Measurements from ENCODE around the gene RAD18.

Gene RAD18

DNA sequence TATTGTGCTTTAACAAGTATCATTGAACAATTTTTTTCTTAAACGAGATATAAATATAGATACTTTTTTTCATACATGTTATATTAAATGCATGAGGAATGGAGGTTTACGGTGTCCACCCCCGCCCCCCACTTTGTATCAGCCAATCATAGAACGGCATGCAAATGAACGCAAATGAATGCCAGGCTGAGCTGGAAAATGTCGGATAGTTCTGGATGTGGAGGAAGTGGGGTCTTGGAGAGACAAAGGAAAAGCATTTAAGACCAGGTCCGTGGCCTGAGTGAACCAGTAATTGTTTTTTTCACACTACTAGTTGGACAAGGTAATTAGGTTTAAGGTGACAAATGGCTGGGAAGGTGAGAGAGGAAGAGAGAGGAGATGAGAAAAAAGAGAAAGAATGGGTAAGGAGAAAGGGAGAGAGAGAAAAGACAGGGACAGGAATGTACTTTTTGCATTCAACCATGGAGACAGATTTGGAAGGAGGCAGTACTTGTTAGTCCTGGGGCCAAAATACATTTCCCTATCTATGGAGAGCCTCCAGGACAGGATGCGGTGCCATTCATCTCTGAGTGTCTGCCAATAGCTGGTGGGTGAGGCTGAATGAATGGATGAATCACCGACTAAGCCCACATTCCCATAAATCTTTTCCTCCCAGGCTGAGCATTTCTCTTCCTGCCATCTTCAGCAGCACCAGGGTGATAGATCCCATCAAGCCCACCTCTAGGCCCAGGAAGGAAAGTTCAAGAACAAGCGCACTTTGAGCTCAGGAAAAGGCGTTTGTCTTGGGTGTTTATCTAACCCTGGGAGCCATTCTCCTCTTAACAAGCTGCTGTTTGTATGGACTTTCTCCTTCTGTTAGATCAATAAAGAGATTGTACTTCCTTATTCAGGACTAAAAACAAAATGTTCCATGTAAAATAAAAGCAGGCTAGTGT lies 1.4 kb upstream of the RAD18 start:
- DNase-seq, result no peak

DNA sequence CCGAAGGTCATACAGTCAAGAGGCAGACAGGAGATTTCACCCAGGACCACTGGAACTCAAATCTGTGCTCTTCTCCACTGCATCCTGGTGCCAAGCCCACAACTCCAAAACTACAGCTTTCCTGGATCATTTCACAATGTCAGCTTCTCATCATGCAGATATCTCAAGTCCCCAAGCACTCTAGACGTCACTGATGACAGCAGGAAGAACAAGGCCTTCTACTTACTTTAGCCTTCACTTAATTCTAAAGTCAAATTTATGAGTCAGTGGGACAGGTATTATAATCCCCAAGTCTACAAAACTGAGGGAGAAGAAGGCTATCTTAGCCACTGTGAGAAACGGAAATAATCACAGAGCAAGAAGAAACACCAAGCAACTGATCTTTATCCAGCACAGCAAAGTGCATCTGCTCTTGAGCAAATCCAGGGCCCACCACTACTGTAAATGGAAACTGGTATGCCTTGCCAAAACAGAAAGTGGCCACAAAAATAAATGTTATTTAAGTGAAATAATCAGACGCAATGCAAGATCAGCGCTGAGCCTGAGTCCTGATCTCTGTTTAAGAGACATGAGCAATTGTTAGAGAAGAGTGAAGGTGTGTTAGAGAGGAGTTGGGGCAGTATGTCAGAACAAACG lies 928 bp downstream of the RAD18 start:
- DNase-seq, result no peak

GRCh38 chr3:8959668-8960067 lies 3.6 kb downstream of the RAD18 start:
- DNase-seq, result peak; percentile 51 to 77 (median 66)

GRCh38 chr3:8954938-8955763 lies 8.1 kb downstream of the RAD18 start:
- peak; percentile 47 to 80 (median 69) for DNase-seq

- DNase-seq, result no peak
Measured at GRCh38 chr3:8953313-8953712, 10.0 kb downstream of the RAD18 start.

DNA sequence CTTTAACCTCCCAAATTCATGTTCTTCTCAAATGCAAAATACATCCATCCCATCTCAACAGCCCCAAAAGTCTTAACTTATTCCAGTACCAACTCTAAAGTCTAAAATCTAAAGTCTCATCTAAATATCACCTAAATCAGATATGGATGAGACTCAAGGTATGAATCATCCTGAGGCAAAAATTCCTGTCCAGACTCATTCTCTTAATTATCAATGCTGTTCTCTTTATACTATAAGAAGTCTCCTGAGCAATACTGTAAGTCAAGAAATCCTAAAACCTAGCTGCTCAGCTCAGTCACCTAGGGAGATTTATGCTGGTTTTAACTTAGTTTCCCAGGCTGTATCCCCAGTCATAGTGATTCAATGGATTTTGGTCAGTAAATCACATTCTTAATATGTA lies 11.1 kb downstream of the RAD18 start:
- no peak for DNase-seq

DNA sequence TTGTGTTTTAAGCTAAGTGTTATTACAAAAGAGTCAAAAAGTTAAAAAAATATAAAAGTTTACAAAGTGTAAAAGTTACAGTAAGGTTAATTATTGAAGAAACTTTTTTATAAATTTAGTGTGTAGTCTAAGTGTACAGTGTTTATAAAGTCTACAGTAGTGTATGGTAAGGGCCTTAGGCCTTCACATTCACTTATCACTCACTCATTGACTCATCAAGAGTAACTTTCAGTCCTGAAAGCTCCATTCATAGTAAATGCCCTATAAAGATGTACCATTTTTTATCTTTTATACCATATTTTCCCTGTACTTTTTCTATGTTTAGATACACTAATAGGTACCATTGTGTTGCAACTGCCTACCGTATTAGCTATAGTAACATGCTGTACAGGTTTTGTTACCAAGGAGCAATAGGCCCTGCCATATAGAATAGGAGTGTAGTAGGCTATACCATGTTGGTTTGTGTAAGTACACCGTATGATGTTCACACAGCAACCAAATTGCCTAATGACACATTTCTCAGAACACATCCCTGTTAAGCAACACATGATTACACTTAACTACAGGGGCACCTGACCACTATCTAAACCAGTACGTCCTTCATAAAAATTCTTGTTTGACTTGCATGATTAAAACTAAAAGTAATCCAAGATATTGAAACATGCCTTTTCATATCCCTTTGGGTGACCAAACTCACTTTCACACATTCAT lies 17.2 kb downstream of the RAD18 start:
- no peak for DNase-seq

GRCh38 chr3:8942746-8943488 lies 20.4 kb downstream of the RAD18 start:
- DNase-seq, result no peak

DNA sequence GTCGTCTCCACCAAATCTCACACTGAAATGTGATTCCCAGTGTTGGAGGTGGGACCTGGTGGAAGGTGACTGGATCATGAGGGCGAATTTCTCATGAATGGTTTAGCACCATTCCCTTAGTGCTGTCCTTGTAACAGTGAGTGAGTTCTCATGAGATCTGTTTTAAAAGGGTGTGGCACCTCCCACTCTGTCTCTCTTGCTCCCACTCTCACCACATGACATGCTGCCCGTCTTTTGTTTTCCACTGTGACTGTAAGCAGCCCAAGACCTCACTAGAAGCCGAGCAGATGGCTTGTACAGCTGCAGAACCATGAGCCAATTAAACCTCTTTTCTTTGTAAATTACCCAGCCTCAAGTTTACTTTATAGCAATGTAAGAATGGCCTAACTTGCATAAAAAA lies 21.2 kb downstream of the RAD18 start:
- DNase-seq, result peak in 3 of 4 experiments; percentile 27 to 45 (median 35)

DNA sequence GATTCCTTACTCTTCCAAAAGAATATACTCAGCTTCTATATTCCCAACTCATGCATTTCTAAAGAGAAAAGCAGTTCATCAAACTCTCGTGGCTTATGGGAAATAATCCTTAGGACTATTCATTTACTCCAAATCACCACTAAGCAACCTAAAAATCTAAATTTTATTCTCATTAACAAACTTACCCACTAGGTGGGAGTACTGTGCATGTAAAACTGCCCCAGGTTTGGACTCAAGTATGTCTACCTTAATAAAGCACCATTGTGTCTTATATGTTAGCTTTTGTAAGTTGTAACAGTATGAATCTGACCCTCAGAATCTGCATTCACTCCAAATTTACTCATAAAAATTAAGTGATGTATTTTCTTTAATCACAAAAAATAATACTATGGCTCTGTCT lies 25.3 kb downstream of the RAD18 start:
- DNase-seq, result peak in 3 of 4 experiments; percentile 13 to 42 (median 26)

- no peak for DNase-seq
Measured at GRCh38 chr3:8937064-8938020, 25.9 kb downstream of the RAD18 start.

- no peak for DNase-seq
Measured at GRCh38 chr3:8932507-8932906, 30.8 kb downstream of the RAD18 start.

DNA sequence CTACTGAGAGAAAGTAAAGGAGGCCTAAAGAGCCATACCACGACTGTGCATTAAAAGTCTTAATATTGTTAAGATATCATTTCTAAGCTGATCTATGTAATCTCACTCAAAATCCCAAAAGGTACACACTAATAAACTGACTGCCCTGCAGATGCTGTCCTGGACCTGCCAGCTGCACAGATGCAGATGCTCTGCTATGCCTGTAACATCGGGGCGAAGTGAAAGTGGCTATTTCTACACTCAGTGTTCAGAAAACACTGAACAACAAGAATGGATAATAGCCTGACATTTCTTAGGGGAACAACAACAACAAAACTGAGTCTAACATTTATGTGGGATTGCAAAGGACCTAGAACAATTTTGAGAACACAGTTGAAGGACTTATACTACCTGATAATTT lies 31.9 kb downstream of the RAD18 start:
- no peak for DNase-seq

DNA sequence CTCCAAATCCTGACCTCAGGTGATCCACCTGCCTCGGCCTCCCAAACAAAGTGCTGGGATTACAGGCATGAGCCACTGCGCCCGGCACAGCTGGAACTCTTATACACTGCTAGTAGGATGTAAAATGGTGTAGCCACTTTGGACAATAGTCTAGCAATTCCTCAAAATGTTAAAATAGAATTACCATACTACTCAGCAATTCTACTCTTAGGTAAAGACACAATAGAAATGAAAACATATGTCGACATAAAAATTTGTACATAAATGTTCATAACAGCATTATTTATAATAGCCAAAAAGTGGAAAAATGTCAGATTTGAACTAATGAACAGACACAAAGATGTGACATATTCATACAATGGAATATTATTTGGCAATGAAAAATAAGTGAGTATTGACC lies 33.4 kb downstream of the RAD18 start:
- DNase-seq, result no peak

- no peak for DNase-seq
Measured at GRCh38 chr3:8914491-8914890, 48.8 kb downstream of the RAD18 start.

- DNase-seq, result no peak
Measured at GRCh38 chr3:8911781-8912180, 51.5 kb downstream of the RAD18 start.

DNA sequence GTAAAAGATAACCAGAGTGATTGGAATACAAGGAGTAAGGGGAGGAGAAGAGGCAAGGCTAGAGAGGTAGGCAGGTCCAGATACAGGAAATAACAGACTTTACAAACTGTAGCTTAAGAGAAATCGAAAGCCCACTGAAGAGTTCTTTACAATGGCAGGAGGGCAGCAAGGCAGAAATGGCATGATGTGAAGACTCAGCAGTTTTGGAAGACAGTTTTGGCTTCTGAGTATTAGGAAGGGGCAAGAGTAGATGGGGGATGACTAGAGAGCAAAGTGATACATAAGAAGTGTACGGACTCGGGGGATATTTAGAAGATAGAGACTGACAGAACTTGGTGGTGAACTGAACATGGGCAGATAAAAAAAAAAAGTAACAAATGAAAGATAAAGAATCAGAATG lies 54.1 kb downstream of the RAD18 start:
- DNase-seq, result no peak

GRCh38 chr3:8903191-8903590 lies 60.1 kb downstream of the RAD18 start:
- no peak for DNase-seq

DNA sequence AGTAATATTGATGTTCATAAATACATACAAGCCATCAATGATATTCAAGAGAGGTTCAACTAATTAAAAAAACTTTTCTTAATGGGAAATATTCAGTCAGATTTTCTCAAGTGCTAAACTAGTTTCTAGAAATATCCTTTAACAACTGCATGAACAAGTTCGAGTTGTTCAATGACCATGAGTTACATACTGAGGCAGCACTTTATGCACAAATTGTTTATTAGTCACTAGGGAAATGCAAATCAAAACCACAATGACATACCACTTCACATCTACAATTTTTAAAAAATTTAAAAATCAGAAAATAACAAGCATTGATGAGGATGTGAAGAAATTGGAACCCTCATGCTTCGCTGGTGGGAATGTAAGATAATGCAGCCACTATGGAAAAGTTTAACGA lies 62.4 kb downstream of the RAD18 start:
- DNase-seq, result no peak

DNA sequence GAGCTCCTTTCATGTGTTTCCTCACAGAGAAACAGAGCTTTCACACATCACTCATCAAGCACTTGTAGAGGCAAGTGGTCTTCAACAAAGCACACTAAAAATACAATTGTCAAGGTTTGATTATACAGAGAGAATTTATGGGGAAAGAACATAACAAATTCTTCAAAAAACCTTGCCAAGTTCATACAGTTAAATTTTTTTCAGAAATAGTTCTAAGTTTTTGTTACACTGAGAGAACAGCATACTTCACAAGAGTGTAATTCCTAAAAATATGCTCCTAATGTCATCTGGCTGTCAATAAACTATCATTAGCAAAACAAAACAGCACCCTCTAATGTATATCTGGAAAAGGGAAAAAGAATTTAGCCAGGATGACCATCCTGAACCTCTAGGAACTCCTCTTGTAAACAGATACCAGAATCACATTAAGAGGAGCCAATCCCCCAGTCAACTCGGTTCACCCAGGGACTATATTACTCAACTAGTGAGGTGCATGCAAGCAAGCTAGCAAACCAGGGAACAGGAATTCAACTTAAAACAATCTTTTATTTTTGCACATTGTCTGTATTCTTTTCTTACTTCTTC lies 63.3 kb downstream of the RAD18 start:
- no peak for DNase-seq

All from suppressor macrophage (primary cell).